Globus pallidus (tissue), 1 donor: ENCODE measurements around the gene HNRNPA2B1.
"Not testable (repeated sequence)": the region's sequence is repeated elsewhere in the genome, so short reads cannot be mapped to it uniquely, and the experiment has no call there.

Experiments
- DNase-seq: peaks from one replicate; pipeline ENCODE4 v3.0.0-alpha.2; 2015; ENCODE audit warnings: low spot score

HNRNPA2B1 gene

GRCh38 chr7:26165950-26166683 is 34.4 kb downstream of the HNRNPA2B1 start:
- no peak for DNase-seq

GRCh38 chr7:26163804-26164203 is 36.7 kb downstream of the HNRNPA2B1 start:
- DNase-seq: not testable (repeated sequence)

DNA sequence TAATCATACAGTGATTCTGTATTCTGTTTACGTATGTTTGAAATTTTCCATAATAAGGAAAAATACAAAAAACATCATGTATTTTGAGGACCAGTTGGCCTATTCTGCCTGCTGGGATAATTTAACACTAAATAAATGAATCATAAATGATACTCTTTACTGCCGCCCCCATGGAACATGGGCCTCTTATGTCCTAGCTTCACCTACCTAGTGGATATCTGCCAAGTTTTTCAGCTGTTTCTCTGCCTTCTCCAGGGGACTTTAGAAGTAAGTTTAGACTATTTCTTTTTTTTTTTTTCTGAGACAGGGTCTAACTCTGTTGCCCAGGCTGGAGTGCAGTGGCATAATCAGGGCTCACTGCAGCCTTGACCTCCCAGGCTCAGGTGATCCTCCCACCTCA is 38.1 kb downstream of the HNRNPA2B1 start:
- no peak for DNase-seq

- DNase-seq: no peak
These were observed 39.6 kb downstream of the HNRNPA2B1 start for GRCh38 chr7:26160896-26161295.

GRCh38 chr7:26159243-26159642 is 41.3 kb downstream of the HNRNPA2B1 start:
- DNase-seq: no peak

DNA sequence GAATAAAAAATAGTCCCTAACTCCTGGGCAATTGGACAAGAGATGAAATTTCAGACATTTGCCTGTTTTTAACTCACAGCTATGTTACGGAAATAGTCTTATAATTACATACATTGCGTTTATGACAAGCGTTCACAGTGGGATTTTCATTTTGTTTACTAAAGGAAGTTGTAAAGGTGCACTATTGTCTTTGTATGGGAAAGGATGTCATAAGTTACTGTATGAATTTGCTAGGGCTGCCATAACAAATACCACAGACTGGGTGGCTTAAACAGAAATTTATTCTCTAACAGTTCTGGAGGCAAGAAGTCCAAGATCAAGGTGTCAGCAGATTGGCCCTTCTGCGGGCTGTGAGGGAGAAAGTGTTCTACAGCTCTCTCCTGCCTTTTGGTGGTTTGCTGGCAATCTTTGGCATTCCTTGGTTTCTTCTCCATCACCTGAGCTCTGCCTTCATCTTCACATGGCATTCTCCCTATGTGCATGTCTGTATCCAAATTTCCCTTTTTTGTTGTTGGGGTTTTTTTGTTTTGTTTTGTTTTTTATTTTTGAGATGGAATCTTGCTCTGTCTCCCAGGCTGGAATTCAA is 42.9 kb downstream of the HNRNPA2B1 start:
- DNase-seq: no peak

GRCh38 chr7:26156451-26157420 is 43.8 kb downstream of the HNRNPA2B1 start:
- DNase-seq: no peak

DNA sequence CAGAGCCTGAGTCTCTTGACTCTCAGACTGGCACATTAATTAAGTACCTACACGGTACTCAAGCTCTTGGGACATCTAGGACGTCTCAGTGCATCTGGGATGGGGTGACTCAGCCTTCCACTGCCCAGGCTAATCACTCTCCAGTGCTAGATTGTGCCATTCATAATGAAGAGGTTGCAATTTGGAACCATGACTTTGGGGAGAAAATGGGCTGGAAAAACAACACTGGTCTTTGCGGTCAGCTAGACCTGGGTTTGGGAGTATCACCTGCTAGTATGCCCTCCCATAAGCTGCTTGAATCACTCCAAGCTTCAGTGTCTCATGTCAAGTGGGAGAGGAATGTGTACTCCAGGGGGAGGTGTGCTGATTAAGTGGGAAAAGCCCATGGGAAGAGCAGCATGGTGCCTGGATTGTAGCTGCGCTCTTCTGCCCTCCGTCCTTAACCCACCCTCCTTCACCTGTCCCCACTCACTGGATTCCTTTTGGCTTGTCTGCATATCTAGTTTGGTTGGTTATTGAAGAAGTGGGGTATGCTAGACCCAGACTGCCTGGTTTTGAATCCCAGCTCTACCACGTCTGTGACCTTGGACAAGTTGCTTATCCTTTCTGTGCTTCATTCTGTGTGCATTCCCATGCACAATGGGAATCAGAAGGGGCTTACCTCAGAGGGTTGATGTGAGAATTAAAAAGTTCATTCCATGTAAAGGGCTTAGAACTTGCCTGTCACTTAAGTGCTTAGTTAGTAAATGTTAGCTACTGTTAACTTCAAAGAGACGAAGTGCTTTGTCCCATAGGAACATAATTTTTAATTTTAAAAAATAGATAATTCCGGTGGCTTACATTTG is 44.8 kb downstream of the HNRNPA2B1 start:
- no peak for DNase-seq

GRCh38 chr7:26153823-26154783 is 46.4 kb downstream of the HNRNPA2B1 start:
- no peak for DNase-seq

GRCh38 chr7:26153241-26153822 is 47.2 kb downstream of the HNRNPA2B1 start:
- DNase-seq: no peak

DNA sequence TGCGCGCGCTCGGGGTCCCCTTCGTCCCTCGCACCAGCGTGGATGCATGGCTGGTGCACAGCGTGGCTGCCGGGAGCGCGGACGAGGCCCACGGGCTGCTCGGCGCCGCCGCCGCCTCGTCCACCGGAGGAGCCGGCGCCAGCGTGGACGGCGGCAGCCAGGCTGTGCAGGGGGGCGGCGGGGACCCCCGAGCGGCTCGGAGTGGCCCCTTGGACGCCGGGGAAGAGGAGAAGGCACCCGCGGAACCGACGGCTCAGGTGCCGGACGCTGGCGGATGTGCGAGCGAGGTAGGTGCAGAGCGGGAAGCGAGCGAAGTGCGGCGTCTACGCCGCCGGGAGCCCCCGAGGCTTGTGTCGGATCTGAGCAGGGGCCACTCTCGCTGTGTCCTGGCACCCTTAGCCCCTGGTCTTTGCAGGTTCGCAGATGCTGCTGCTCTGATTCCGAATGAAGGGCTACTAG is 47.7 kb downstream of the HNRNPA2B1 start:
- DNase-seq: not testable (repeated sequence)

DNA sequence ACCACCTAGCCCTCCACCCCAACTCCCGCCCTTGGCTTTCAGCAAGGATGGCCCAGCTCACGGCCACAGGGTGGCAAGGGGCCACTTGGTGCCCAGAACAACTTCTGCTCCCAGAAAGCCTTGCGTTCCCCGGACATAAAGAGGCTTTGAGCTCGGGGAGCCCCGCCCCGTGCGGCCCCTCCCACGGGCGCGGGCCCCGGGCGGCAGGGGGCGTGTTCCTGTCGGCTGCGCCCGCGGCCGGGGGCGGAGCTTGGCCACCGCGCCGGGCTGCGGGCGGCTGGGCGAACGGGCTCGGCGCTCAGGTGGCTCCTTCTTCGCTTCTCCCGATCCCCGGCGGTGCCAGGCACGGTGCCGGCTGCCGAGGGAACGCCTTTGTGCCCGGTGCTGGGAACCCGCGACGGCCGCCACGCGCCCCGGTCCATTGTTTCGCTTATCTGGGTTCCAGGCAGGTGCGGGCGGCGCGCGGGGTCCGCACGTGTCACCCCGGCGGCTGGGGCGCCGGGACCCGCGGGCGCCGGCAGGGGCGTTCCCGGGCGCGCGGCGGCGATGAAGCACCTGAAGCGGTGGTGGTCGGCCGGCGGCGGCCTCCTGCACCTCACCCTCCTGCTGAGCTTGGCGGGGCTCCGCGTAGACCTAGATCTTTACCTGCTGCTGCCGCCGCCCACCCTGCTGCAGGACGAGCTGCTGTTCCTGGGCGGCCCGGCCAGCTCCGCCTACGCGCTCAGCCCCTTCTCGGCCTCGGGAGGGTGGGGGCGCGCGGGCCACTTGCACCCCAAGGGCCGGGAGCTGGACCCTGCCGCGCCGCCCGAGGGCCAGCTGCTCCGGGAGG is 48.4 kb downstream of the HNRNPA2B1 start, which contains the start of gene NFE2L3:
TSS of gene NFE2L3 (plus strand) at position 246 of the 829 bp plus-strand sequence. CDS start at position 547, 301 bp downstream.
- DNase-seq: peak; percentile 87

DNA sequence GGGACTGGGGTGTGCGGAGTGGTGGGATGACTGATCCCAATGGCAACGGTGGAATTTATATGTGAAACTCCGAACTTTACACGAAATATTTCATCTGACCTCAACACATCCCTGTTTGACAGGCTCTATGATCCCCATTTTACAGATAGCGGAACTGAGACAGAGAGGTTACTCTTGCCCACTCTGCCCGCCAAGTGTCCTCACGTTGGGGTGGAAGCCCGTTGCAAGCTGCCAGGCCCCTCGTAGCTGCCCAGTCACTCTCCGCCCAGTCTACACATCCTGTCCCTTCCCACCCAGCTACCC is 48.9 kb downstream of the HNRNPA2B1 start:
- DNase-seq: no peak

DNA sequence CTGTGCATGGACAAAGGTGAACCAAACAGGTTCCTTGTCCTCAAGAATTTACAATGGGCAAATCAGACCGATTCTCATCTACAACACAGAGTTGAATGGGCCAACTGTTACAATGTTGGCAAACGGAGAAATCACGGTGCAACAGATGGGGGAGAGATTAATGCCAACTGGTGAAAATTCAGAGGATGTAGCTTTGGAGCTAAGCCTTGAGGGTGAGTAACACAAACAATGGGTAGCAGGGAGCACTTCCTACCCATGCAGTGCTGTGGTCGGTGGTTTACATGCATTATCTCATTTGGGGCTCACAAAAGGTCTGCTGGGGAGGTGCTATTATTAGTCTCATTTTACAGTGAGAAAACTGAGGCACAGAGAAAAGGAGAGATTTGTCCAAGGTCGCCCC is 49.5 kb downstream of the HNRNPA2B1 start:
- DNase-seq: no peak

DNA sequence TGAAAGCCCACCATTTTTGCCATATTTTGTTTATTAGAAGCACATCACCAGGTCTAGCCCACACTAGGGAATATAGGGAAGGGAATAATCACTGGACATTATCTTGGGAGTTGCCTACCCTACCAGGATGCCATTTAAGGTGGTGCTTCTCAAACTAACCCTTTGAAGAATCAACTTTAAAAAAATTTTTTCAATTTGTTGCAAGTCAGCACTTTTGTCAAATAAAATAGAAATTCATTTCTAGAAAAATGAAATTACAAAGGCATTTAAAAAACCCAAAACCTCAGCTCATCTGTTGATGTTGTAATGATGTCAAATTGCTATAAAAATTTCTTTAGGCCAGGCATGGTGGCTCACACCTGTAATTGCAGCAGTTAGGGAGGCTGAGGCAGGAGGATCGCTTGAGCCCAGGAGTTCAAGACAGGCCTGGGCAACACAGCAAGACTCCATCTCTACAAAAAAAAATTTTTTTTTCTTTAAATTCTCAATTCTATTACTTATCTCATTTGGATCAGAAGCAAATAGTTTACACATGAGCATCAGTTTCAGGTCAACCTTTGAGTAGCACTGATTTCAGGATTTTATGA is 51.1 kb downstream of the HNRNPA2B1 start:
- DNase-seq: no peak

- not testable (repeated sequence) for DNase-seq
These were observed 52.2 kb downstream of the HNRNPA2B1 start for GRCh38 chr7:26148307-26148700.

DNA sequence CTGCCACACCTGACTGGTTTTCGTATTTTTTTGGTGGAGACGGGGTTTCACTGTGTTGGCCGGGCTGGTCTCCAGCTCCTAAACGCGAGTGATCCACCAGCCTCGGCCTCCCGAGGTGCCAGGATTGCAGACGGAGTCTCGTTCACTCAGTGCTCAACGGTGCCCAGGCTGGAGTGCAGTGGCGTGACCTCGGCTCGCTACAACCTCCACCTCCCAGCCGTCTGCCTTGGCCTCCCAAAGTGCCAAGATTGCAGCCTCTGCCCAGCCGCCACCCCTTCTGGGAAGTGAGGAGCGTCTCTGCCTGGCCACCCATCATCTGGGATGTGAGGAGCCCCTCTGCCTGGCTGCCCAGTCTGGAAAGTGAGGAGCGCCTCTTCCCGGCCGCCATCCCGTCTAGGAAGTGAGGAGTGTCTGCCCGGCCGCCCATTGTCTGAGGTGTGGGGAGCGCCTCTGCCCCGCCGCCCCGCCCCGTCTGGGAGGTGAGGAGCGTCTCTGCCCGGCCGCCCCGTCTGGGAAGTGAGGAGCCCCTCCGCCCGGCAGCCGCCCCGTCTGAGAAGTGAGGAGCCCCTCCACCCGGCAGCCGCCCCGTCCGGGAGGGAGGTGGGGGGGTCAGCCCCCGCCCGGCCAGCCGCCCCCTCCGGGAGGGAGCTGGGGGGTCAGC is 52.8 kb downstream of the HNRNPA2B1 start:
- DNase-seq: not testable (repeated sequence)

DNA sequence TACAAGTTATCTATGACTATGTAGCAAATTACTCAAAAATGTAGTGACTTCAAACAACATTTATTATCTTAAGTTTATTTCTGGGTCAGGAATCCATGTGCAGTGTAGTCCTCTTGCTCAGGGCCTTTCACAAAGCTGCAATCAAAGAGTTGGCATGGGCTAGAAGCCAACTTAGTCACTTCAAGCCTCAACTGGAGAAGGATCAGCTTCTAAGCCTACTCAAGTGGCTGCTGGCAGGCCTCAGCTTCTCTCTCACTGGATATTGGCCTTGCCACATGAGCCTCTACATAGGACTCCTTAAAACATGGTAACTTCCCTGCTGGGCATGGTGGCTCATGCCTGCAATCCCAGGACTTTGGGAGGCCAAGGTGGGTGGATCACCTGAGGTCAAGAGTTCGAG is 53.5 kb downstream of the HNRNPA2B1 start:
- DNase-seq: no peak
